Measurements from ENCODE around the gene FLNB. TPM values are rescaled to one million over a fixed set of nuclear protein-coding genes. Genes with fewer than 3 reads are reported as not detected.

The FLNB gene
- total RNA-seq, 2 donors from 2014 or later = 104 to 121 TPM

DNA sequence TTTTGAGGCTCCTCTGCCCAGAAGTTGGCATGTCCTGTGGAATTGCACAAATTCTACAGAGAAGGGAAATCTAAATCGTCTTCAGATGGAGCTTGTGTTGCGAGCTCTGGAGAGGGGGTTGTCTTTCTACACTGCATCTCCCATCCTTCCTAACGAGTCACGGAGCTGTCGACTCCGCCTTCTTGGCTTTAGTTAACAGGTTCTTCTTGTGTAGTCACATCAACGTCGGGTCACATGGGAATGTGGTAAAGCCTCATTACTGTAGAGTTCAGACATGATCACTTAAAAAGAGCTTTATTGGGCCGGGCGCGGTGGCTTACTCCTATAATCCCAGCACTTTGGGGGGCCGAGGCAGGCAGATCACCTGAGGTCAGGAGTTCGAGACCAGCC is 142.6 kb downstream of the FLNB start:
- no peak for DNase-seq
- Histone ChIP-seq H3K4me1 (peaks cover 9% of the 10 kb centered on the region), H3K27me3 (no peaks in the 10 kb centered on the region), H3K4me3 (no peak overlapping the region), H3K27ac (no peak overlapping the region), H3K36me3 (replicated peaks in 1 of 2; ENCODE audit: insufficient read depth in 1 of 2, low read depth in 2 of 2) (peaks cover 5 to 41% of the 10 kb centered on the region in 2 donors), H3K9me3 (no peaks in the 10 kb centered on the region)
- 92 to 93% methylated on average over 13 of the region's 13 CpGs for WGBS, 2 donors
- TF ChIP-seq POLR2A (IDR thresholded peaks at IDR 0.05) = no peak
- TF ChIP-seq, protein P1, sequence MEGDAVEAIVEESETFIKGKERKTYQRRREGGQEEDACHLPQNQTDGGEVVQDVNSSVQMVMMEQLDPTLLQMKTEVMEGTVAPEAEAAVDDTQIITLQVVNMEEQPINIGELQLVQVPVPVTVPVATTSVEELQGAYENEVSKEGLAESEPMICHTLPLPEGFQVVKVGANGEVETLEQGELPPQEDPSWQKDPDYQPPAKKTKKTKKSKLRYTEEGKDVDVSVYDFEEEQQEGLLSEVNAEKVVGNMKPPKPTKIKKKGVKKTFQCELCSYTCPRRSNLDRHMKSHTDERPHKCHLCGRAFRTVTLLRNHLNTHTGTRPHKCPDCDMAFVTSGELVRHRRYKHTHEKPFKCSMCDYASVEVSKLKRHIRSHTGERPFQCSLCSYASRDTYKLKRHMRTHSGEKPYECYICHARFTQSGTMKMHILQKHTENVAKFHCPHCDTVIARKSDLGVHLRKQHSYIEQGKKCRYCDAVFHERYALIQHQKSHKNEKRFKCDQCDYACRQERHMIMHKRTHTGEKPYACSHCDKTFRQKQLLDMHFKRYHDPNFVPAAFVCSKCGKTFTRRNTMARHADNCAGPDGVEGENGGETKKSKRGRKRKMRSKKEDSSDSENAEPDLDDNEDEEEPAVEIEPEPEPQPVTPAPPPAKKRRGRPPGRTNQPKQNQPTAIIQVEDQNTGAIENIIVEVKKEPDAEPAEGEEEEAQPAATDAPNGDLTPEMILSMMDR (IDR thresholded peaks at IDR 0.05) = no peak
- intact Hi-C loops (cut with DNase I) = no loop called here
- ATAC-seq = no peak

DNA sequence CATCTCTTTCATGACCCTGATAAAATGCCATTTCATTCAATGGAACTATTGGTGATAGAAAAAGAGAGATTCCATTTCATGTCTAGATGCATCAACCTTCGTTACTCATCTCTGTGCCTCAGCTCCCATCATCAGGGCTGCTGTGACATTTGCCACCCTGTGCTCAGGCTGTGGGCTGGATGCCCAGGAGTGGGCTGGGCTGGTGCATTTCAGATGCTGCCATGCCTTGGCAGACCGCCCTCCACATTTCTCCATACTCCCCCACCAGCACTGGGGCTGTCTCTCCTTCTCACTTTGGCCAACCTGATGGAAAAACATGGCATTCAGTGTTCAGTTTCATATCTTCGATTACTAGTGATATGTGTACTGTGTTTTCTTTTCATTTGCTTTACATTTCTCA is 143.4 kb downstream of the FLNB start:
- Histone ChIP-seq H3K36me3 (replicated peaks in 1 of 2; ENCODE audit: insufficient read depth in 1 of 2, low read depth in 2 of 2) (peaks cover 5 to 43% of the 10 kb centered on the region in 2 donors), H3K27ac (no peak overlapping the region)

GRCh38 chr3:58152225-58153015 is 144.2 kb downstream of the FLNB start:
- H3K9me3 ChIP-seq = no peaks in the 10 kb centered on the region
- TF ChIP-seq, protein P1 (IDR thresholded peaks at IDR 0.05) = no peak
- no peak for TF ChIP-seq POLR2A (IDR thresholded peaks at IDR 0.05)
- WGBS, 2 donors = 85 to 86% methylated on average over 16 to 17 of the region's 17 CpGs
- no peaks in the 10 kb centered on the region for H3K27me3 ChIP-seq
- ATAC-seq (no peak), DNase-seq (no peak)
- H3K27ac ChIP-seq = no peak overlapping the region
- peaks cover 5 to 40% of the 10 kb centered on the region in 2 donors for H3K36me3 ChIP-seq (replicated peaks in 1 of 2; ENCODE audit: insufficient read depth in 1 of 2, low read depth in 2 of 2)
- peaks cover 9% of the 10 kb centered on the region for H3K4me1 ChIP-seq
- H3K4me3 ChIP-seq = no peak overlapping the region
- intact Hi-C loops (cut with DNase I) = no loop called here

More for the DNA sequence above, 143.4 kb downstream of the FLNB start:
- no peak overlapping the region for H3K4me3 ChIP-seq
- peak in 2 of 4 donors; percentile 52 to 58 for DNase-seq
- ATAC-seq = no peak
- H3K9me3 ChIP-seq = no peaks in the 10 kb centered on the region
- peaks cover 9% of the 10 kb centered on the region for H3K4me1 ChIP-seq
- 65 to 67% methylated on average over 3 of the region's 3 CpGs for WGBS, 2 donors
- intact Hi-C loops (cut with DNase I) = no loop called here
- no peaks in the 10 kb centered on the region for H3K27me3 ChIP-seq
- TF ChIP-seq POLR2A (IDR thresholded peaks at IDR 0.05) = no peak
- TF ChIP-seq, protein P1 (IDR thresholded peaks at IDR 0.05) = no peak

- H3K27ac ChIP-seq = no peak overlapping the region
- intact Hi-C loops (cut with DNase I) = no loop called here
- no peak overlapping the region for H3K4me3 ChIP-seq
- DNase-seq (no peak), ATAC-seq (no peak)
- WGBS, 2 donors = 96 to 99% methylated on average over 16 of the region's 16 CpGs
- H3K9me3 ChIP-seq = no peaks in the 10 kb centered on the region
- H3K36me3 ChIP-seq (replicated peaks in 1 of 2; ENCODE audit: insufficient read depth in 1 of 2, low read depth in 2 of 2) = peaks cover 5 to 36% of the 10 kb centered on the region in 2 donors
- H3K27me3 ChIP-seq = no peaks in the 10 kb centered on the region
- peaks cover 9% of the 10 kb centered on the region for H3K4me1 ChIP-seq
- TF ChIP-seq, protein P1 (IDR thresholded peaks at IDR 0.05) = no peak
Observed at GRCh38 chr3:58153371-58153770, 145.1 kb downstream of the FLNB start.
